Measurements from ENCODE around the gene ZNF772.

ZNF772 gene

DNA sequence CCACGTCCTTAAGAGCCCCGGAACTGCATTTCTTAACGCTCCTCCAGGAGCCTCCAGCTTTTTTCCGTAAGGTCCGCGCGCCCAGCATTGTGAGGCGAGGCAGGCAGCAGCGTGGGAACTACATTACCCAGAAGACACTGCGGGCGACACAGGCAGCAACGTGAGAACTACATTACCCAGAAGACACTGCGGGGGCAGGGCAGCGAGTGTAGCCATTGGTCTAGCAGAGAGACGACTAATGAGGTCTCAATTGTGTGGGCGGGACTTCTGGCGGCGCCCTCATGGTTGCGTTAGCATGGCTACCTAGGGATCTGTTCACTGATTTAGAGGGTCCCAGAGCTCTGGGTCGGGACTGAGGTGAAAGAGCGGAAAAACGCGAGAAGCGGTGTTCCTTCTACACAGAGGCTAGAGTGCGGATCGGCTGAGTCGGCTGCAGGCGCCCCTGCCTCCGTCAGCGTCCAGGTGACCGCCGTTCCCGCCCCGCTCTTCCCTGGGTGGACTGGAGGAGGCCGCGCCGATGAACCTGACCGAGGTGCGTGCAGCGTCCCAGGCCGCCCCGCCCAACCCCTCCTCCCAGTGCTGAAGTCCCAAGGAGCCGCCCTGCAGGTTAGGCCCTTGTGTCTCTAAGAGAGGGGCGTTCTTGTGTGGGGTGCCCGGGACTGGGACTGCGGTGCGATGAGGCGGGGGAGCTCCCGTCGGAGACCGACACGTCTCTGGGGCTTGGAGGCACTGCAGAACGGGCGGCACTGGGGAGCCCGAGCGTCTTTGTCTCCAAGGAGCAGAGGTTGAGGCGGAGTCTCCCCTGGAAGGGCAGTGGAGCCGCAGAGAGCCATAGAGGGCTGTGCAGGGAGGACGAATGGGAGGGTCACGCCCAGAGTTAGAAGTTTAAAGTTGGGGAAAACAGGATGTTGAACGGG is 42.0 kb downstream of the ZNF772 start, which contains the start of gene ZNF749:
TSS of gene ZNF749 (plus strand) at position 264 of the 917 bp plus-strand sequence. CDS start at position 518, 254 bp downstream.
- peak; percentile 67 to 80 (median 79) for DNase-seq (ENCODE audit: low read depth in 2 of 3, low spot score in 2 of 3)

DNA sequence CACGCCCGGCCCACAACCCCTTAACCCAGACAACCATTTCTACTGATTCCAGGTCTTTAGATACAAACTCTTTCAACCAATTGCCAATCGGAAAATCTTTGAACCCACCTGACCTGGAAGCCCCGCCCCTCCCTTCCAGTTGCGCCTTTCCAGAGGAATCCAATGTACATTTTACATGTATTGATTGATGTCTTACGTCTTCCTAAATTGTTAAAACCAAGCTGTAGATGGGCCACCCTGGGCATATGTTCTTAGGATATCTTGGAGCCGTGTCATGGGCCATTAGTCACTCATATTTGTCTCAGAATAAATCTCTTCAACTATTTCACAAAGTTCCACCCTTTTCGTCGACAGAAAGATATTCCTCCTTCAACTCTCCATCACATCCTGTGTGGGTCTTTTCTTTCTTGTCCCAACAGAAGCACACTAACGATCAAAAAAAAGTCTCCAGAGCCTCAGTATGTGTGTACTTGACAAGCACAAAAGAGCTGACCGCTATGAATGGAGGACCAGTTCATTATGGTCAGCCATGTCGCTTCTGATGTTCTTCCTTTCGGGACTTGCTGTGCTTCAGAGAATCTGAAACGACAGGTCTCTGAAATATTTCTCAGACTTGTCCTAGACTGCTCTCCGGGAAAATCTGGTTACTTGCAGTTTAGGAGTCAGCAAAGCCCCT is 42.8 kb downstream of the ZNF772 start:
- DNase-seq (ENCODE audit: low read depth in 2 of 3, low spot score in 2 of 3): no peak

DNA sequence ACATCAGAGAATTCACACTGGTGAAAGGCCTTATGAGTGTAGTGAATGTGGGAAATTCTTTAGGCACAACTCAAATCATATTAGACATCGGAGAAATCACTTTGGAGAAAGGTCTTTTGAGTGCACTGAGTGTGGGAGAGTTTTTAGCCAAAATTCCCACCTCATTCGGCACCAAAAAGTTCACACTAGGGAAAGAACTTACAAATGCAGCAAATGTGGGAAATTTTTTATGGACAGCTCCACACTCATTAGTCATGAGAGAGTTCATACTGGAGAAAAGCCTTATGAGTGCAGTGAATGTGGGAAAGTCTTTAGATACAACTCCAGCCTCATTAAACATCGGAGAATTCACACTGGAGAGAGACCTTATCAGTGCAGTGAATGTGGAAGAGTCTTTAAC is 56.3 kb downstream of the ZNF772 start:
- no peak for DNase-seq (ENCODE audit: low read depth in 2 of 3, low spot score in 2 of 3)

DNA sequence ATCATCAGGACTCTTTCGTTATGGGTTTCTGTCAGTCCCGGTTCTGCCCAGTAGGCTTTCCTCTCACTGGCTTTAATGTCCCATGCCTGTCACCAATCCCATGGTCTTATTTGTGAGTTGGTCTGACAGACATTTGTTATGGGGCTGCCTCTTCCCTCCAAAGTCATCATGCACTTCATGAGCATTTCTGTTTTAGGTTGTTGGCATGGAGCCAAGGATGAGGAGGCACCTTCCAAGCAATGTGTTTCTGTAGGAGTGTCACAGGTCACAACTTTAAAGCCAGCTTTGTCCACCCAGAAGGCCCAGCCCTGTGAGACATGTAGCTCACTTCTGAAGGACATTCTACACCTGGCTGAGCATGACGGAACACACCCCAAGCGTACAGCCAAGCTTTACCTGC is 57.9 kb downstream of the ZNF772 start:
- DNase-seq (ENCODE audit: low read depth in 2 of 3, low spot score in 2 of 3): no peak

All from activated CD8-positive, alpha-beta memory T cell treated with anti-CD3 and anti-CD28 coated beads for 48 hours (primary cell).